Heart right ventricle (tissue), 16 donors: Measurements from ENCODE around the gene WNT1. TPM values are rescaled to one million over a fixed set of nuclear protein-coding genes. Genes with fewer than 3 reads are reported as not detected.

Experiments used
- ATAC-seq, 8 donors: fragments of 200-7000 bp; cut with Tn5 transposase; one replicate each; pipeline ENCODE4 v1.9.1; 2020; ENCODE audit warnings: mild to moderate bottlenecking in 8 of 8, moderate library complexity in 8 of 8, moderate number of reproducible peaks in 1 of 8
- DNase-seq, 2 donors: peaks; one replicate each; pipeline ENCODE4 v3.0.0-alpha.2; 2020
- H3K27ac ChIP-seq, 10 donors: fragments of 200-600 bp; sonication (generic) in 2 of 10; one replicate each; pipeline versions ENCODE4 v1.5.0 to v1.8.0; 2020 to 2022; ENCODE audit warnings: mild to moderate bottlenecking in 3 of 10
- H3K27me3 ChIP-seq, 7 donors: fragments of 200-600 bp; one replicate each; pipeline ENCODE4 v1.8.0; 2021 to 2022; ENCODE audit warnings: mild to moderate bottlenecking in 2 of 7
- H3K36me3 ChIP-seq, 9 donors: fragments of 200-600 bp; sonication (generic) in 1 of 9; one replicate each; pipeline versions ENCODE4 v1.5.0 to v1.8.0; 2020 to 2022; ENCODE audit warnings: mild to moderate bottlenecking in 2 of 9
- H3K4me1 ChIP-seq, 9 donors: fragments of 200-600 bp; sonication (generic) in 1 of 9; one replicate each; pipeline versions ENCODE4 v1.5.0 to v1.8.0; 2020 to 2022; ENCODE audit warnings: mild to moderate bottlenecking in 4 of 9
- H3K4me3 ChIP-seq, 10 donors: fragments of 200-600 bp; sonication (generic) in 2 of 10; one replicate each; pipeline versions ENCODE4 v1.5.0 to v1.8.0; 2020 to 2022; ENCODE audit warnings: mild to moderate bottlenecking in 7 of 10, moderate library complexity in 2 of 10
- H3K9me3 ChIP-seq, 11 donors: fragments of 200-600 bp in 10 of 11; sonication (generic) in 2 of 11; one replicate each; pipeline versions ENCODE4 v1.5.0 to v1.8.0; 2013 to 2022; ENCODE audit warnings: mild to moderate bottlenecking in 2 of 11, control low read depth in 1 of 11, moderate library complexity in 1 of 11
- CTCF ChIP-seq, 9 donors: fragments of 200-600 bp; sonication (generic) in 2 of 9; IDR thresholded peaks; one replicate each; pipeline versions ENCODE4 v1.5.0 to v1.8.0; 2021 to 2022; ENCODE audit warnings: antibody characterized with exemption in 9 of 9, mild to moderate bottlenecking in 5 of 9, moderate library complexity in 1 of 9
- WGBS, 2 donors: extraction: QIAGEN DNeasy Blood & Tissue Kit; methylation state at CpG; one replicate each; pipeline ENCODE4 v1.1.7; 2013; ENCODE audit warnings: inconsistent platforms in 1 of 2; 5-methylcytosine and 5-hydroxymethylcytosine counted together
- intact Hi-C, 10 donors: fragments of 100-400 bp; cut with DNase I; formaldehyde crosslinking; loops; one replicate each; pipeline versions ENCODE4 v1.11.1 to v1.14.2; 2022
- polyA plus RNA-seq, 2 donors: library from polyadenylated mRNA; stranded (reverse); fragments of 200-250 nt; gene quantifications; one replicate each; pipeline ENCODE4 v1.2.3, GENCODE V29; 2013
- total RNA-seq, 10 donors: library from RNA; stranded (reverse); fragmentation: NEBNext Ultra II Directional in 3 of 10; extraction: Animal tissue kit (Norgen Biotek cat#: 25700) in 3 of 10; gene quantifications; one replicate each; pipeline versions ENCODE4 v1.2.1 to v1.2.4, GENCODE V29; 2021 to 2023
- donor health status: Arrhythmogenic right ventricular cardiomyopathy.
- donor health status: ischemic (EF 13 %, LVEDD 7.1; RV severe dilation, severe dysfunction).
- donor health status: healthy with polysubstance abuse.
- donor health status: DM: no; HTN: yes; CAD: no.
- donor health status: DM: no; HTN: no; CAD: no.
- donor health status: ischemic (EF 25% LVEDD 6.9; RV normal size, moderate dysfunction).
- donor health status: ischemic (EF 25% LVEDD 5.7; RV mildly dilated, moderate dysfunction).
- donor health status: healthy.
- donor health status: DM: yes; HTN: yes; CAD: no.
- donor health status: Ischemic cardiomyopathy.
- donor health status: ischemic (EF 35%, LVEDD 5.7; RV mildly dilated, moderate dysfunction).
- donor health status: nonischemic (EF 11% LVEDD 7.7; RV severe dilation, severe dysfunction).
- donor health status: DM: yes; HTN: yes; CAD: no.
- donor health status: PGD.
- donor health status: ischemic (EF 29% LVEDD 5.4; RV normal size, mild dysfunction).
- donor health status: nonischemic (EF 23%, LVEDD 6.1; RV moderate dilation, normal function).

The WNT1 gene
- total and polyA plus RNA-seq, 12 donors = not detected

- ATAC-seq = no peak
- WGBS, 2 donors = 72% methylated on average over 10 of the region's 10 CpGs
- no peak for DNase-seq
- H3K4me1 ChIP-seq = peaks cover 0 to 45% (median 26%) of the 10 kb centered on the region in 9 donors
- peak overlapping the region; percentile 78 to 99 (median 96) for H3K27ac ChIP-seq
- H3K27me3 ChIP-seq = no peaks in the 10 kb centered on the region
- TF ChIP-seq CTCF (IDR thresholded peaks at IDR 0.05) = peak in 2 of 9 donors; percentile 7 to 39
- no peaks in the 10 kb centered on the region for H3K9me3 ChIP-seq
- H3K36me3 ChIP-seq = peaks cover 0 to 52% (median 29%) of the 10 kb centered on the region in 9 donors
- H3K4me3 ChIP-seq = peak overlapping the region in 6 of 10 donors; percentile 74 to 87 (median 84)
- intact Hi-C loops = loop anchor here in 4 of 10 donors (1.0 to 5.0 kb wide), 3 partner anchors 37 to 39 kb away; no protein-coding TSS in a partner anchor
Measured at GRCh38 chr12:49019443-49020324, 41.6 kb downstream of the WNT1 start.

- H3K36me3 ChIP-seq = peaks cover 0 to 60% (median 36%) of the 10 kb centered on the region in 9 donors
- TF ChIP-seq CTCF (IDR thresholded peaks at IDR 0.05) = no peak
- DNase-seq (no peak), ATAC-seq (no peak)
- H3K27ac ChIP-seq = peak overlapping the region in 3 of 10 donors; percentile 96 to 99 (median 97)
- WGBS, 2 donors = 89% methylated on average over 6 of the region's 6 CpGs
- peaks cover 0 to 38% (median 23%) of the 10 kb centered on the region in 9 donors for H3K4me1 ChIP-seq
- intact Hi-C loops = loop anchor here in 3 of 10 donors (1.0 to 5.0 kb wide), 2 partner anchors 37 to 38 kb away; no protein-coding TSS in a partner anchor
- no peaks in the 10 kb centered on the region for H3K9me3 ChIP-seq
- H3K27me3 ChIP-seq = no peaks in the 10 kb centered on the region
- no peak overlapping the region for H3K4me3 ChIP-seq
Measured at GRCh38 chr12:49020441-49020840, 42.3 kb downstream of the WNT1 start.

- H3K27ac ChIP-seq = no peak overlapping the region
- H3K9me3 ChIP-seq = no peaks in the 10 kb centered on the region
- DNase-seq (no peak), ATAC-seq (no peak)
- TF ChIP-seq CTCF (IDR thresholded peaks at IDR 0.05) = no peak
- no peak overlapping the region for H3K4me3 ChIP-seq
- peaks cover 0 to 32% (median 23%) of the 10 kb centered on the region in 9 donors for H3K4me1 ChIP-seq
- intact Hi-C loops = loop anchor here in 2 of 10 donors (5.0 kb wide), 1 partner anchor 36 kb away; no protein-coding TSS in a partner anchor
- peaks cover 0 to 64% (median 46%) of the 10 kb centered on the region in 9 donors for H3K36me3 ChIP-seq
- 81 to 88% methylated on average over 11 of the region's 11 CpGs for WGBS, 2 donors
- no peaks in the 10 kb centered on the region for H3K27me3 ChIP-seq
Measured at GRCh38 chr12:49021292-49021915, 43.3 kb downstream of the WNT1 start.

GRCh38 chr12:49022558-49023178 lies 44.5 kb downstream of the WNT1 start:
- TF ChIP-seq CTCF (IDR thresholded peaks at IDR 0.05) = no peak
- Histone ChIP-seq H3K27ac (no peak overlapping the region), H3K27me3 (no peaks in the 10 kb centered on the region), H3K4me3 (no peak overlapping the region), H3K36me3 (peaks cover 0 to 77% (median 58%) of the 10 kb centered on the region in 9 donors), H3K9me3 (no peaks in the 10 kb centered on the region), H3K4me1 (peaks cover 0 to 19% (median 10%) of the 10 kb centered on the region in 9 donors)
- DNase-seq = no peak
- no peak for ATAC-seq
- intact Hi-C loops = loop anchor here in 2 of 10 donors (5.0 kb wide), 1 partner anchor 35 kb away; no protein-coding TSS in a partner anchor
- WGBS, 2 donors = 92 to 93% methylated on average over 15 of the region's 15 CpGs
